ENCODE measurements around the gene FGFR2.

FGFR2 gene

DNA sequence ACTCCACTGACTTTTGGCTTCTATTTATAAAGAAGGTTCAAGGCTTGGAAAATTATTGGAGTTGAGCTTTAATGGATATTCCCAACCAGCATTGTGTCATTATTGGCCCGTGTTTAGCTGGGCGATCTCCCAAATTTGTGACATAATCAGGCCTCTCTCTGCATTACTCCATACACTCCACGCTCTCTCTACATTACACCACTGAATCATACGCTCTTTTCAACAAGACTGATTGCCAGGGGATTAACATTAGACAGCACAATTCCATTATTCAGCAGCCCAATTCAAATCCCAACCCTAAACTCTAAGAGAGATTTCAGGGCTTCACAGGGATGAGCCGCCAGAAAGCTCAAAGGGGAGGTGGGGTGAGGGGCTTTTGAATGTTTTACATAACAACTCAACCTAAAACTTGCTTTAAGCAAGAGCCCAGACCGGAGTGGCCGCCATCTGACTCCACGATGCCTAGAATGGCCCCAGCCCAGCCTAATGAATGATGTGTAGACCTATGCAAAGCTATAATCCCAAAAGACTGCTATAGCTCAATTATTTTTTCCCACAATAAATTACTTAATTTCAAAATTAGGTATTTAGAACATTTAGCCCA lies 61.8 kb downstream of the FGFR2 start:
- TF ChIP-seq ZFX (IDR thresholded peaks at IDR 0.05) = no peak
- TF ChIP-seq, protein P1, sequence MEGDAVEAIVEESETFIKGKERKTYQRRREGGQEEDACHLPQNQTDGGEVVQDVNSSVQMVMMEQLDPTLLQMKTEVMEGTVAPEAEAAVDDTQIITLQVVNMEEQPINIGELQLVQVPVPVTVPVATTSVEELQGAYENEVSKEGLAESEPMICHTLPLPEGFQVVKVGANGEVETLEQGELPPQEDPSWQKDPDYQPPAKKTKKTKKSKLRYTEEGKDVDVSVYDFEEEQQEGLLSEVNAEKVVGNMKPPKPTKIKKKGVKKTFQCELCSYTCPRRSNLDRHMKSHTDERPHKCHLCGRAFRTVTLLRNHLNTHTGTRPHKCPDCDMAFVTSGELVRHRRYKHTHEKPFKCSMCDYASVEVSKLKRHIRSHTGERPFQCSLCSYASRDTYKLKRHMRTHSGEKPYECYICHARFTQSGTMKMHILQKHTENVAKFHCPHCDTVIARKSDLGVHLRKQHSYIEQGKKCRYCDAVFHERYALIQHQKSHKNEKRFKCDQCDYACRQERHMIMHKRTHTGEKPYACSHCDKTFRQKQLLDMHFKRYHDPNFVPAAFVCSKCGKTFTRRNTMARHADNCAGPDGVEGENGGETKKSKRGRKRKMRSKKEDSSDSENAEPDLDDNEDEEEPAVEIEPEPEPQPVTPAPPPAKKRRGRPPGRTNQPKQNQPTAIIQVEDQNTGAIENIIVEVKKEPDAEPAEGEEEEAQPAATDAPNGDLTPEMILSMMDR (conservative IDR thresholded peaks at IDR 0.05) = no peak
- H3K27ac ChIP-seq = no peak overlapping the region

DNA sequence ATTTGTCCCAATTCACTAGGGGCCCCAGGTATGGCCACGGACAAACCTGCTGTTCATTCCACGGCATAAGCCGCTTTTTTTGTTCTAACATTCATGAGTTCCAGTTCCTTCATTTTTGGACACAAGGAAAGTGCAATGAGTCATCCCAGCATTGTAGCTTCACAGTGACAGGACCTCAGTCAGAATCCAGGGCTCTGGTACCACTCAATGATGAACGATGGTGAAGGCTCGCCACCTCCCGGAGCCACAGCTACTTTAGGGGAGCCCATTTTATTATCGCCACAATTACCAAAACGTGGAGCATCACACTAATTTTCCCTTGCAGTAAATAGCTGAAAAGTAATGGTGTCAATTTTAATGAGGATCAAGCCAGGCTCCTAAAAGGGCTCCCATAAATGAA lies 62.9 kb downstream of the FGFR2 start:
- TF ChIP-seq ZFX (IDR thresholded peaks at IDR 0.05) = no peak
- TF ChIP-seq, protein P1 (conservative IDR thresholded peaks at IDR 0.05) = no peak
- no peak overlapping the region for H3K27ac ChIP-seq

DNA sequence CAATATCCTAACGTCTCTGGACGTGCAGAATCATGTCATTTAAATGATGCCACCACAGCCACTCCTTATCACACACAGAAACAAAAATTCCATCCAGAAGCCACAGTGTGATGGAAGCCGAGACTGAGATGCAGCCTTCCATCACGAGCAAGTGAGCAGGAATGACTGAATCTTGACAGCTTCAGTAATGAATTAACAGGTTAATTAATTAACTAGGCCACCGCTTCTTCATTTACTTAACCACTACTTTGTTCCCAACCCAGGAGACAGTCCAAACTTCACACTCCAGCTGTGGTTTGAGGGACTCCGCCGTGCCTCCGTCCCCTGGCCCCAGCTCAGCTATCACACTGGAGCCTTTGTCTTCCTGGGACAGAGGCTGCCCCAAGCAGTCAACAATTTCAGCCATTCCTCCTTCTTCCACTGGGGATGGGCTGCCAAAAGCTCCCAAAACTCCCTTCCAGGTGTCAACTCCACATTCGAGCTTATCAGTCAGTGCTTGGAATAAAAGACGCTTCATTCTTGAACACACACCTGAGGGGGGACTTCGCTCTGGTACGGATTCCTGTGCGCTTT lies 65.9 kb downstream of the FGFR2 start:
- TF ChIP-seq, protein P1 (conservative IDR thresholded peaks at IDR 0.05) = no peak
- no peak for TF ChIP-seq ZFX (IDR thresholded peaks at IDR 0.05)
- no peak overlapping the region for H3K27ac ChIP-seq

DNA sequence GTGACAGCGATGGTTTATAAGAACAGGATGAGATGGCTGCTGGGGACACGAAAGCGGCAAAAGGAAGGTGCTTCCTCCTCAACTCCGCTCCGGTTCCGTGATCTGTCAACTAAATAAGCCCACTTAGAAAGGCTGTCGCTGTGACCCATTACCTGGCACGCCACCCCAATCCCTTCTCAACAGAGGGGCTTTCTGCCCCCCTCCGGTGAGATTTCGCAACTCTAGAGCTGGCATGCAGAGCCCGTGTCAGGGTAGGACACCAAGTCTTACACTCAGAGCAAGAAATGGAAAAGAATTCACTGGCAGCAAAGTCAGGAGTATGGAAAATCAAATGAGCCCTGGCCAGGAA lies 66.4 kb downstream of the FGFR2 start:
- H3K27ac ChIP-seq = no peak overlapping the region
- TF ChIP-seq ZFX (IDR thresholded peaks at IDR 0.05) = no peak
- TF ChIP-seq, protein P1 (conservative IDR thresholded peaks at IDR 0.05) = no peak

DNA sequence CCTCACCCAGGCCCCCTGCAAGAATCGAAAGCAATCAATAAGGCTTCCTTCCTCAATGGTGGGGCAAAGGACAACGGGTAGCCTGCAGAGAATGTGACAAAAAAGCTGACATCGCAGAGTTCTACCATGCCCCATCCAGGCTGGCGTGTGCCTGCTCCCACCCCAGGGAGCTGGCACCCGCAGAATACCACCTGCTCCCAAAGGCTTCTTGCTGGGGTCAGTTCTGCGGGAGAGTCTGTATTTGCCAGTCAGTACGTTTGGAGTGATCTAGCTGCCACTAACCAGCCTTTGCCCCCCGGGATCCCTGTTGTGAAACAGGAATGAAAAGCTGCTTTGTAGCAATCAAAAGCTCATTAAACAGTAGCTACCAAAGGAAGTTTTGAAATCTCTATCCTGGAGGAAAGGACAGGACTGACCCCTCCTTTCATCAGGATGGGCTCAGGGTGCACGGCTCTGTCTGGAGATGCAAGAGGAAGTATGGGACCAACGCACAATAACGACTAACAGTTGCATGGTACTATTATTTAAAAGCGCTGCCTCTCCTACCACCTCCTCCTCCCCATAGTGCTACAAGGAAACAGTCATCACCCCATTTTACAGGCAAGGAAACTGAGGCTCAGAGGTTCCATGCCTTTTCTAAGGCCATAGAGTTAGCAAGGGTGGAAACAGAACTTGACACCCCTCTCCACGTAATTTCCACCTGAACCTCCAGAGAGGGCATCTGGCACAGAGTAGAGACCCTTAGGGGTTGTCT lies 67.0 kb downstream of the FGFR2 start:
- TF ChIP-seq, protein P1 (conservative IDR thresholded peaks at IDR 0.05) = no peak
- no peak for TF ChIP-seq ZFX (IDR thresholded peaks at IDR 0.05)
- no peak overlapping the region for H3K27ac ChIP-seq

DNA sequence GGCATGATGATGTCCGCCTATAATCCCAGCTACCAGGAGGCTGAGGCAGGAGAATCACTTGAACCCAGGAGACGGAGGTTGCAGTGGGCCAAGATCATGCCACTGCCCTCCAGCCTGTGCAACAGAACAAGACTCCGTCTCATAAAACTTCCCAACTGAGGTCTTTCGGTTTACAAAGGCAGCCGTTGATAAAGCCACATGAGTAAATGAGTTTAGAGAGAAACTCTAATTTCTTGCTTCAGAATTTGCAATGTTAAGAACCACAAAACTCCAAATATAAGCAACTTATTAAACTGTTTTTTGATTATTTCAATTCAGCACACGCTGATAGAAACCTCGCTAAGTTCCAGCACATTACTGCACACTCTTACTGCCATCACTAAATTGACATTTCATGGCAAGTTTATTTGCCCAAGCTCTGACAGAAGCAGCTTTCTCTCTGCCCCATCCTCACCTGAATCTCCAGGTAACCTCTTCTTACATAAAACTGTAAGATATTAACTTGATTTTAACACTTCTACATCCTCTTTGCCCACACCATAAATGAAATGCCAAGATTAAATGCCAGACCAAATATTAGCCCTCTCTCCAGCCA lies 67.7 kb downstream of the FGFR2 start:
- no peak for TF ChIP-seq ZFX (IDR thresholded peaks at IDR 0.05)
- TF ChIP-seq, protein P1 (conservative IDR thresholded peaks at IDR 0.05) = no peak
- H3K27ac ChIP-seq = no peak overlapping the region

DNA sequence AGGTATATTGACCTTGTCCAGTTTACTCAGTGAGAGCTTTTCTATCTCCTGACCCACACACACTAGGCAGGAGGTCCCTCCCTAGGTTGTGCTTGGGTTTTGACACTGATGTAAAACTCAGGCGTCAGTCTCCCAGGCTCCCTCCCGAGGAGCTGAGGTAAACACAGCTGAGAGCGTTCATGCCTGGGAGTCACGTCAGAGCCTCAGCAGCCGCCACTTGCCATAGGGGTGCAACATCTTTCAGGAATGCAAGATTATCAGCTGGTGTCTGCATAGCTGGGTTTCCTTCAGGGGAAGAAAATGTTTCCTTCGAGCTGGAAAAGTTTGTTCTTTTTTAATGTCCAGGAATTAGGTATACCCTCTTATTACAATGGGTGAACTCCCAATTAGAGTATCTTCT lies 70.6 kb downstream of the FGFR2 start:
- TF ChIP-seq ZFX (IDR thresholded peaks at IDR 0.05) = no peak
- TF ChIP-seq, protein P1 (conservative IDR thresholded peaks at IDR 0.05) = no peak
- no peak overlapping the region for H3K27ac ChIP-seq

Data from C4-2B (cell line).